ENCODE measurements around the gene KRT73. TPM values are rescaled to one million over a fixed set of nuclear protein-coding genes. Genes with fewer than 3 reads are reported as not detected.

Gene KRT73
- total and polyA plus RNA-seq, 2 of the 8 experiments (the other 6 are each of a cell fraction or from before 2014, with no cell fraction given), result not detected

DNA sequence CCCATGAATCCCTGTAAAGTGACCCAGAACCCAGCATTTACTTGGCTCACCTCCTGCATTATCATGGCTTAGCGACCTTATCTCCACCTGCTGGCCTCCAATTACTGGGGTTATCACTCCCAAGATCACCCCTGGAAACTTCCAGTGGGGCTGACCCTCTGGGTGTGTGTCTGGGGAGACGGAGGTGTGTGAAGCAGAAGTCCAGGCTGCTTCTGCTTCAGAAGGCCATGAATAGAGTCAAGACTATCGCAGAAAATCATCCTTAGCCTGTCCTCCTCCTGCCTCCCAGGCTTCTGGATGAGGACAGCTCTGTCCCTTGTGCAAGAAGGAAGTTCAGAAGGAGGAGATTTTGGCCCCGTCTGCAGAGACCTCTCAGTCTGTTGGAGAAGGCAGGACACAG lies 16.7 kb downstream of the KRT73 start (continued):
- TF ChIP-seq, protein P1, sequence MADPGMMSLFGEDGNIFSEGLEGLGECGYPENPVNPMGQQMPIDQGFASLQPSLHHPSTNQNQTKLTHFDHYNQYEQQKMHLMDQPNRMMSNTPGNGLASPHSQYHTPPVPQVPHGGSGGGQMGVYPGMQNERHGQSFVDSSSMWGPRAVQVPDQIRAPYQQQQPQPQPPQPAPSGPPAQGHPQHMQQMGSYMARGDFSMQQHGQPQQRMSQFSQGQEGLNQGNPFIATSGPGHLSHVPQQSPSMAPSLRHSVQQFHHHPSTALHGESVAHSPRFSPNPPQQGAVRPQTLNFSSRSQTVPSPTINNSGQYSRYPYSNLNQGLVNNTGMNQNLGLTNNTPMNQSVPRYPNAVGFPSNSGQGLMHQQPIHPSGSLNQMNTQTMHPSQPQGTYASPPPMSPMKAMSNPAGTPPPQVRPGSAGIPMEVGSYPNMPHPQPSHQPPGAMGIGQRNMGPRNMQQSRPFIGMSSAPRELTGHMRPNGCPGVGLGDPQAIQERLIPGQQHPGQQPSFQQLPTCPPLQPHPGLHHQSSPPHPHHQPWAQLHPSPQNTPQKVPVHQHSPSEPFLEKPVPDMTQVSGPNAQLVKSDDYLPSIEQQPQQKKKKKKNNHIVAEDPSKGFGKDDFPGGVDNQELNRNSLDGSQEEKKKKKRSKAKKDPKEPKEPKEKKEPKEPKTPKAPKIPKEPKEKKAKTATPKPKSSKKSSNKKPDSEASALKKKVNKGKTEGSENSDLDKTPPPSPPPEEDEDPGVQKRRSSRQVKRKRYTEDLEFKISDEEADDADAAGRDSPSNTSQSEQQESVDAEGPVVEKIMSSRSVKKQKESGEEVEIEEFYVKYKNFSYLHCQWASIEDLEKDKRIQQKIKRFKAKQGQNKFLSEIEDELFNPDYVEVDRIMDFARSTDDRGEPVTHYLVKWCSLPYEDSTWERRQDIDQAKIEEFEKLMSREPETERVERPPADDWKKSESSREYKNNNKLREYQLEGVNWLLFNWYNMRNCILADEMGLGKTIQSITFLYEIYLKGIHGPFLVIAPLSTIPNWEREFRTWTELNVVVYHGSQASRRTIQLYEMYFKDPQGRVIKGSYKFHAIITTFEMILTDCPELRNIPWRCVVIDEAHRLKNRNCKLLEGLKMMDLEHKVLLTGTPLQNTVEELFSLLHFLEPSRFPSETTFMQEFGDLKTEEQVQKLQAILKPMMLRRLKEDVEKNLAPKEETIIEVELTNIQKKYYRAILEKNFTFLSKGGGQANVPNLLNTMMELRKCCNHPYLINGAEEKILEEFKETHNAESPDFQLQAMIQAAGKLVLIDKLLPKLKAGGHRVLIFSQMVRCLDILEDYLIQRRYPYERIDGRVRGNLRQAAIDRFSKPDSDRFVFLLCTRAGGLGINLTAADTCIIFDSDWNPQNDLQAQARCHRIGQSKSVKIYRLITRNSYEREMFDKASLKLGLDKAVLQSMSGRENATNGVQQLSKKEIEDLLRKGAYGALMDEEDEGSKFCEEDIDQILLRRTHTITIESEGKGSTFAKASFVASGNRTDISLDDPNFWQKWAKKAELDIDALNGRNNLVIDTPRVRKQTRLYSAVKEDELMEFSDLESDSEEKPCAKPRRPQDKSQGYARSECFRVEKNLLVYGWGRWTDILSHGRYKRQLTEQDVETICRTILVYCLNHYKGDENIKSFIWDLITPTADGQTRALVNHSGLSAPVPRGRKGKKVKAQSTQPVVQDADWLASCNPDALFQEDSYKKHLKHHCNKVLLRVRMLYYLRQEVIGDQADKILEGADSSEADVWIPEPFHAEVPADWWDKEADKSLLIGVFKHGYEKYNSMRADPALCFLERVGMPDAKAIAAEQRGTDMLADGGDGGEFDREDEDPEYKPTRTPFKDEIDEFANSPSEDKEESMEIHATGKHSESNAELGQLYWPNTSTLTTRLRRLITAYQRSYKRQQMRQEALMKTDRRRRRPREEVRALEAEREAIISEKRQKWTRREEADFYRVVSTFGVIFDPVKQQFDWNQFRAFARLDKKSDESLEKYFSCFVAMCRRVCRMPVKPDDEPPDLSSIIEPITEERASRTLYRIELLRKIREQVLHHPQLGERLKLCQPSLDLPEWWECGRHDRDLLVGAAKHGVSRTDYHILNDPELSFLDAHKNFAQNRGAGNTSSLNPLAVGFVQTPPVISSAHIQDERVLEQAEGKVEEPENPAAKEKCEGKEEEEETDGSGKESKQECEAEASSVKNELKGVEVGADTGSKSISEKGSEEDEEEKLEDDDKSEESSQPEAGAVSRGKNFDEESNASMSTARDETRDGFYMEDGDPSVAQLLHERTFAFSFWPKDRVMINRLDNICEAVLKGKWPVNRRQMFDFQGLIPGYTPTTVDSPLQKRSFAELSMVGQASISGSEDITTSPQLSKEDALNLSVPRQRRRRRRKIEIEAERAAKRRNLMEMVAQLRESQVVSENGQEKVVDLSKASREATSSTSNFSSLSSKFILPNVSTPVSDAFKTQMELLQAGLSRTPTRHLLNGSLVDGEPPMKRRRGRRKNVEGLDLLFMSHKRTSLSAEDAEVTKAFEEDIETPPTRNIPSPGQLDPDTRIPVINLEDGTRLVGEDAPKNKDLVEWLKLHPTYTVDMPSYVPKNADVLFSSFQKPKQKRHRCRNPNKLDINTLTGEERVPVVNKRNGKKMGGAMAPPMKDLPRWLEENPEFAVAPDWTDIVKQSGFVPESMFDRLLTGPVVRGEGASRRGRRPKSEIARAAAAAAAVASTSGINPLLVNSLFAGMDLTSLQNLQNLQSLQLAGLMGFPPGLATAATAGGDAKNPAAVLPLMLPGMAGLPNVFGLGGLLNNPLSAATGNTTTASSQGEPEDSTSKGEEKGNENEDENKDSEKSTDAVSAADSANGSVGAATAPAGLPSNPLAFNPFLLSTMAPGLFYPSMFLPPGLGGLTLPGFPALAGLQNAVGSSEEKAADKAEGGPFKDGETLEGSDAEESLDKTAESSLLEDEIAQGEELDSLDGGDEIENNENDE (IDR thresholded peaks at IDR 0.05; ENCODE audit: insufficient replicate concordance, low read length), result no peak
- no peak for TF ChIP-seq SIRT6 (IDR thresholded peaks at IDR 0.05; ENCODE audit: low read length)
- no peak for TF ChIP-seq POU5F1 (IDR thresholded peaks at IDR 0.05; ENCODE audit: low read depth, low read length)
- TF ChIP-seq CHD1 (IDR thresholded peaks at IDR 0.05; ENCODE audit: low read depth, low read length), result no peak
- TF ChIP-seq CBX8 (IDR thresholded peaks at IDR 0.05; ENCODE audit: borderline replicate concordance, low read depth, low read length), result no peak
- TF ChIP-seq SRF (IDR thresholded peaks at IDR 0.05; ENCODE audit: low read depth, low read length), result no peak
- TF ChIP-seq GTF2F1 (IDR thresholded peaks at IDR 0.05; ENCODE audit: borderline replicate concordance, low read depth, low read length), result no peak
- TF ChIP-seq JUND (IDR thresholded peaks at IDR 0.05; ENCODE audit: low read length), result no peak
- no peak for TF ChIP-seq KDM1A (IDR thresholded peaks at IDR 0.05; ENCODE audit: borderline replicate concordance, low read length)
- no peak for TF ChIP-seq HDAC6 (IDR thresholded peaks at IDR 0.05; ENCODE audit: low read depth, low read length)
- TF ChIP-seq EZH2 (IDR thresholded peaks at IDR 0.05; ENCODE audit: low read depth, low read length, severe bottlenecking), result no peak
- no peak for TF ChIP-seq SUZ12 (IDR thresholded peaks at IDR 0.05; ENCODE audit: low read length)

Data from H1 (cell line).